Hematopoietic multipotent progenitor cell treated with erythropoietin and hydrocortisone succinate and interleukin-3 and kit ligand, for 4 days (in vitro differentiated cells): ENCODE measurements around the gene DHX38.
A peak's percentile ranks its signal among the peaks of the same experiment; 100 is the strongest.
"Not testable (repeated sequence)": the region's sequence is repeated elsewhere in the genome, so short reads cannot be mapped to it uniquely, and the experiment has no call there.

Source experiments
- DNase-seq: peaks from one replicate; pipeline ENCODE4 v3.0.0-alpha.2; 2015

DHX38 gene

GRCh38 chr16:72093448-72094265 is at the start of gene DHX38, which contains the start of gene TXNL4B:
TSS of gene DHX38 (plus strand) at chr16:72093847. CDS start at chr16:72096158, 2,311 bp downstream.
TSS of gene TXNL4B (minus strand) at chr16:72093620. CDS start at chr16:72090749, 2,871 bp downstream.
- peak; percentile 100 for DNase-seq

GRCh38 chr16:72044296-72044695 is 49.4 kb upstream of the DHX38 start:
- peak; percentile 47 for DNase-seq

- DNase-seq, result no peak
These were observed 48.8 kb upstream of the DHX38 start for GRCh38 chr16:72044825-72045359.

GRCh38 chr16:72049110-72049509 is 44.5 kb upstream of the DHX38 start:
- DNase-seq, result no peak

- no peak for DNase-seq
These were observed 42.7 kb upstream of the DHX38 start for GRCh38 chr16:72050769-72051464.

GRCh38 chr16:72051818-72052217 is 41.8 kb upstream of the DHX38 start:
- peak; percentile 59 for DNase-seq

- DNase-seq, result peak; percentile 45
These were observed 39.3 kb upstream of the DHX38 start, which contains the start of gene HP for GRCh38 chr16:72054254-72054847. TSS of gene HP (plus strand) at chr16:72054505. CDS start at chr16:72054653, 148 bp downstream.

- DNase-seq, result no peak
These were observed 37.7 kb upstream of the DHX38 start for GRCh38 chr16:72055911-72056310.

GRCh38 chr16:72057313-72057712 is 36.3 kb upstream of the DHX38 start:
- DNase-seq, result not testable (repeated sequence)

GRCh38 chr16:72059060-72059459 is 34.6 kb upstream of the DHX38 start:
- not testable (repeated sequence) for DNase-seq

GRCh38 chr16:72060405-72060804 is 33.2 kb upstream of the DHX38 start:
- DNase-seq, result no peak

- no peak for DNase-seq
These were observed 32.1 kb upstream of the DHX38 start for GRCh38 chr16:72061564-72061963.

- DNase-seq, result no peak
These were observed 29.2 kb upstream of the DHX38 start for GRCh38 chr16:72064361-72064894.

GRCh38 chr16:72066747-72067146 is 26.9 kb upstream of the DHX38 start:
- peak; percentile 77 for DNase-seq

GRCh38 chr16:72068930-72069329 is 24.7 kb upstream of the DHX38 start:
- no peak for DNase-seq

- DNase-seq, result no peak
These were observed 20.9 kb upstream of the DHX38 start for GRCh38 chr16:72072514-72073342.

- no peak for DNase-seq
These were observed 20.0 kb upstream of the DHX38 start for GRCh38 chr16:72073560-72074230.

- not testable (repeated sequence) for DNase-seq
These were observed 18.6 kb upstream of the DHX38 start for GRCh38 chr16:72075067-72075466.

GRCh38 chr16:72076991-72077706 is 16.5 kb upstream of the DHX38 start:
- DNase-seq, result not testable (repeated sequence)

- no peak for DNase-seq
These were observed 9.8 kb upstream of the DHX38 start for GRCh38 chr16:72083778-72084404.
